H9 (cell line): ENCODE measurements around the gene MICU2. TPM values are rescaled to one million over a fixed set of nuclear protein-coding genes. Genes with fewer than 3 reads are reported as not detected.

ENCODE experiments used
- DNase-seq: peaks from one replicate; pipeline ENCODE4 v3.0.0-alpha.2; 2017
- H2AFZ ChIP-seq: one replicate; pipeline ENCODE4 v1.6.1; 2013; ENCODE audit warnings: mild to moderate bottlenecking, low read length, control low read depth, moderate library complexity
- H2AK5ac ChIP-seq: 2 replicates; pipeline ENCODE4 v1.6.1; 2013; ENCODE audit warnings: low read length, control low read depth, mixed read lengths; ENCODE audit not compliant: insufficient read length
- H2BK120ac ChIP-seq: one replicate; pipeline ENCODE4 v1.6.1; 2013; ENCODE audit warnings: low read depth, mild to moderate bottlenecking, low read length, control low read depth, inconsistent platforms; ENCODE audit not compliant: poor library complexity, severe bottlenecking
- H2BK12ac ChIP-seq: 2 replicates; pipeline ENCODE4 v1.6.1; 2013; ENCODE audit warnings: low read length, control low read depth, mixed read lengths, low read depth; ENCODE audit not compliant: insufficient read length
- H2BK15ac ChIP-seq: 2 replicates; pipeline ENCODE4 v1.6.1; 2013; ENCODE audit warnings: low read depth, low read length, control low read depth
- H2BK20ac ChIP-seq: one replicate; pipeline ENCODE4 v1.6.1; 2013; ENCODE audit warnings: low read depth, mild to moderate bottlenecking, low read length, control low read depth, inconsistent platforms; ENCODE audit not compliant: poor library complexity, severe bottlenecking
- H2BK5ac ChIP-seq: 2 replicates; pipeline ENCODE4 v1.6.1; 2013; ENCODE audit warnings: low read length, control low read depth, mixed read lengths; ENCODE audit not compliant: insufficient read length
- H3K14ac ChIP-seq: 2 replicates; pipeline ENCODE4 v1.6.1; 2013; ENCODE audit warnings: low read length, control low read depth; ENCODE audit not compliant: insufficient read depth
- H3K18ac ChIP-seq: 2 replicates; pipeline ENCODE4 v1.6.1; 2013; ENCODE audit warnings: low read depth, mild to moderate bottlenecking, mixed read lengths, low read length, control low read depth; ENCODE audit not compliant: insufficient read length
- H3K23ac ChIP-seq: 2 replicates; pipeline ENCODE4 v1.6.1; 2013; ENCODE audit warnings: low read length, control low read depth, mixed read lengths, low read depth; ENCODE audit not compliant: insufficient read length
- H3K23me2 ChIP-seq: 2 replicates; pipeline ENCODE4 v1.6.1; 2013; ENCODE audit warnings: low read depth, mild to moderate bottlenecking, mixed read lengths, low read length, control low read depth; ENCODE audit not compliant: insufficient read length, poor library complexity, severe bottlenecking
- H3K27ac ChIP-seq: 2 replicates; pipeline ENCODE4 v1.5.1; 2013; ENCODE audit warnings: low read length, control low read depth, mixed read lengths, low read depth; ENCODE audit not compliant: insufficient read length
- H3K27me3 ChIP-seq: 2 replicates; pipeline ENCODE4 v1.6.1; 2013; ENCODE audit warnings: low read length, control low read depth, inconsistent platforms; ENCODE audit not compliant: insufficient read depth
- H3K4ac ChIP-seq: 2 replicates; pipeline ENCODE4 v1.6.1; 2013; ENCODE audit warnings: low read depth, mild to moderate bottlenecking, control low read depth, inconsistent platforms, low read length, moderate library complexity
- H3K4me1 ChIP-seq: 2 replicates; pipeline ENCODE4 v1.6.1; 2013; ENCODE audit warnings: low read length, control low read depth, inconsistent platforms; ENCODE audit not compliant: insufficient read depth
- H3K4me2 ChIP-seq: 2 replicates; pipeline ENCODE4 v1.6.1; 2013; ENCODE audit warnings: low read length, control low read depth, mixed read lengths; ENCODE audit not compliant: insufficient read length, insufficient read depth
- H3K56ac ChIP-seq: 2 replicates; pipeline ENCODE4 v1.6.1; 2013; ENCODE audit warnings: low read depth, mild to moderate bottlenecking, mixed read lengths, low read length, control low read depth; ENCODE audit not compliant: insufficient read length
- H3K79me1 ChIP-seq: 2 replicates; pipeline ENCODE4 v1.6.1; 2013; ENCODE audit warnings: low read depth, mild to moderate bottlenecking, moderate library complexity, low read length, control low read depth, inconsistent platforms; ENCODE audit not compliant: insufficient read depth, poor library complexity, severe bottlenecking
- H3K79me2 ChIP-seq: 2 replicates; pipeline ENCODE4 v1.6.1; 2013; ENCODE audit warnings: low read length, control low read depth, inconsistent platforms; ENCODE audit not compliant: insufficient read depth
- H3K9ac ChIP-seq: 2 replicates; pipeline ENCODE4 v1.6.1; 2013; ENCODE audit warnings: low read length, control low read depth, mixed read lengths; ENCODE audit not compliant: insufficient read length; ENCODE audit errors: extremely low read depth
- H3K9me3 ChIP-seq: one replicate; pipeline ENCODE4 v1.6.1; 2013; ENCODE audit warnings: low read depth, low read length, inconsistent platforms; ENCODE audit not compliant: control insufficient read depth
- H3T11ph ChIP-seq: one replicate; pipeline ENCODE4 v1.6.1; 2013; ENCODE audit warnings: mild to moderate bottlenecking, low read length, control low read depth, inconsistent platforms
- H4K20me1 ChIP-seq: one replicate; pipeline ENCODE4 v1.6.1; 2013; ENCODE audit not compliant: control insufficient read depth, insufficient read length, insufficient read depth
- H4K5ac ChIP-seq: 2 replicates; pipeline ENCODE4 v1.6.1; 2013; ENCODE audit warnings: low read depth, mild to moderate bottlenecking, mixed read lengths, low read length, control low read depth; ENCODE audit not compliant: insufficient read length
- H4K8ac ChIP-seq: replicated peaks from 2 replicates; pipeline ENCODE4 v1.6.1; 2013; ENCODE audit warnings: low read length, control low read depth, mixed read lengths, low read depth; ENCODE audit not compliant: insufficient read length
- H4K91ac ChIP-seq: 2 replicates; pipeline ENCODE4 v1.6.1; 2013; ENCODE audit warnings: low read depth, mild to moderate bottlenecking, moderate library complexity, mixed read lengths, low read length, control low read depth; ENCODE audit not compliant: insufficient read length
- H3K27ac Mint-ChIP-seq, 3 experiments: 2 replicates in 2 of 3; 3 replicates in 1 of 3; pipeline ENCODE4 v1.8.0; 2020 to 2021; ENCODE audit warnings: mixed read lengths in 3 of 3, mild to moderate bottlenecking in 1 of 3, moderate library complexity in 1 of 3
- H3K27me3 Mint-ChIP-seq: 2 replicates; pipeline ENCODE4 v1.8.0; 2021; ENCODE audit warnings: low read depth, mild to moderate bottlenecking, moderate library complexity, mixed read lengths
- H3K36me3 Mint-ChIP-seq, 3 experiments: 2 replicates in 2 of 3; 3 replicates in 1 of 3; pipeline ENCODE4 v1.8.0; 2020 to 2021; ENCODE audit warnings: low read depth in 3 of 3, mixed read lengths in 3 of 3; ENCODE audit not compliant: insufficient read depth in 1 of 3
- H3K4me1 Mint-ChIP-seq, 2 experiments: 2 replicates each; pipeline ENCODE4 v1.8.0; 2020; ENCODE audit warnings: mixed read lengths in 2 of 2
- H3K4me3 Mint-ChIP-seq, 2 experiments: 2 replicates in 1 of 2; 3 replicates in 1 of 2; pipeline ENCODE4 v1.8.0; 2020 to 2021; ENCODE audit warnings: mild to moderate bottlenecking in 2 of 2, mixed read lengths in 2 of 2, moderate library complexity in 1 of 2
- H3K9me3 Mint-ChIP-seq, 2 experiments: 2 replicates in 1 of 2; 3 replicates in 1 of 2; pipeline ENCODE4 v1.8.0; 2020; ENCODE audit warnings: mild to moderate bottlenecking in 2 of 2, mixed read lengths in 2 of 2, moderate library complexity in 1 of 2
- CTCF ChIP-seq: fragments of 200-600 bp; sonication (generic); conservative IDR thresholded peaks from 3 replicates; pipeline ENCODE4 v1.8.0; 2021; ENCODE audit warnings: antibody characterized with exemption, mild to moderate bottlenecking
- total RNA-seq: library from RNA; stranded (reverse); gene quantifications from 2 replicates; pipeline ENCODE4 v1.2.1, GENCODE V29; 2021

MICU2 gene
- total RNA-seq, 1 experiment from 2014 or later, result 38.4 TPM

GRCh38 chr13:21470785-21471184 lies 133.2 kb downstream of the MICU2 start:
- no peak overlapping the region for H4K91ac ChIP-seq
- no peak overlapping the region for H3K9ac ChIP-seq
- H2BK5ac ChIP-seq, result no peak overlapping the region
- no peak overlapping the region for H4K8ac ChIP-seq
- H3K4me2 ChIP-seq, result no peak overlapping the region
- Mint-ChIP-seq H3K27ac (no peak overlapping the region), H3K27me3 (no peaks in the 10 kb centered on the region), H3K9me3 (peaks cover 3 to 5% of the 10 kb centered on the region in 2 experiments; a peak in 4 of 5 replicates), H3K4me1 (peaks cover 9 to 17% of the 10 kb centered on the region in 2 experiments), H3K4me3 (no peak overlapping the region), H3K36me3 (no peaks in the 10 kb centered on the region; a peak in 1 of 7 replicates)
- H3K27me3 ChIP-seq, result no peaks in the 10 kb centered on the region
- no peak overlapping the region for H2BK20ac ChIP-seq
- H3K9me3 ChIP-seq, result no peaks in the 10 kb centered on the region
- H4K20me1 ChIP-seq, result no peaks in the 10 kb centered on the region
- H3K79me1 ChIP-seq, result no peaks in the 10 kb centered on the region
- H3K23me2 ChIP-seq, result no peaks in the 10 kb centered on the region
- no peak overlapping the region for H4K5ac ChIP-seq
- H3K4ac ChIP-seq, result no peak overlapping the region
- H2BK15ac ChIP-seq, result no peak overlapping the region
- no peak overlapping the region for H2AFZ ChIP-seq
- H3K14ac ChIP-seq, result no peak overlapping the region
- H3K27ac ChIP-seq, result no peak overlapping the region
- H3K4me1 ChIP-seq, result peaks cover 2% of the 10 kb centered on the region; the same call in 1 of the 2 replicates
- DNase-seq, result no peak
- H3T11ph ChIP-seq, result no peak overlapping the region
- no peaks in the 10 kb centered on the region for H3K79me2 ChIP-seq
- H3K56ac ChIP-seq, result no peak overlapping the region
- H2BK120ac ChIP-seq, result no peak overlapping the region
- H3K23ac ChIP-seq, result no peak overlapping the region
- no peak for TF ChIP-seq CTCF
- H2BK12ac ChIP-seq, result no peak overlapping the region
- H2AK5ac ChIP-seq, result no peak overlapping the region
- no peak overlapping the region for H3K18ac ChIP-seq
